Smooth muscle cell of the coronary artery (primary cell): ENCODE data around the gene ITGAD. TPM values are rescaled to one million over a fixed set of nuclear protein-coding genes. Genes with fewer than 3 reads are reported as not detected.

Experiments used
- total RNA-seq: library from RNA; depleted of rRNA; stranded (reverse); fragments of >200 nt; gene quantifications from 2 replicates; pipeline ENCODE4 v1.2.3, GENCODE V29; 2014; ENCODE audit warnings: low replicate concordance

The ITGAD gene
- not detected in 2 replicates for total RNA-seq

DNA sequence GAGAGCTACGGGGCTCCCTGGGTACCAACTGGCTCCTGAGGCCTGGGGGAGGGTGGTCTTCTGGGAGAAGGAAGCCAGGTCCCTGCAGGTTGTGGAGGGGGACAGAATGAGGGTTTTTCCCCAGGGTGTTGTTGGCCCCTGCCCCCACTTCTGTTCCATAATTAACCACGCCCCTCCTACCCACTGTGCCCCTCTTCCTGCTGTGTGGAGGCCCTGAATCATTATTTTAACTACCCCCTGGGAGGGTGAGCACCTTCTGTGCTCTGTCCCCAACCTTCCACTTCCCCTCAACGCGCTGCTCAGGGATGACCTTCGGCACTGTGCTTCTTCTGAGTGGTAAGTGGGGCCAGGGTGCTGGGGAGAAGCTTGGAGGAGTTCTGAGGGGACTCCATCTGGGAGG, at the start of gene ITGAD:
ITGAD (plus strand) TSS at position 280 of the 400 bp plus-strand sequence; CDS start at position 306, 26 bp downstream.

GRCh38 chr16:31354394-31355291, 38.5 kb upstream of the ITGAD start, which contains the start of gene ITGAX:
TSS of gene ITGAX (plus strand) at chr16:31355176. CDS start at chr16:31355255, 79 bp downstream.

DNA sequence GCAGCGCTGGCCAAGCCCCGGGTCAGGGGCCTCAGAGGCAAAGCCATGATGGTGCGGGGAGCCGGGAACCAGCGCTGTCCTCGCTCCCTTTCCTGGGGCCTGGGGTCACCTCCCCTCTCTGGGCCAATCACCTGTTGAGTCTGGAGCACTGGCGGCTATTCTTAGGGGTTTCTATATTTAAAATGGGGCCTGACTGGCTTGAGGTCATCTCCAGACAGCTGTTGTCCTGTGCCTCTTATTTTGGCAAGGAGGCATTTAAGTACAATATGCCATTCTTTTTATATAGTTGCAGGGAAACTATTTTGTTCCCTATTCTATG, 35.1 kb downstream of the ITGAD start, which contains the start of gene COX6A2:
COX6A2 (minus strand) TSS at position 82 of the 319 bp plus-strand sequence; CDS start at position 47, 35 bp downstream.

GRCh38 chr16:31458844-31459686, 65.9 kb downstream of the ITGAD start, which contains the start of gene ARMC5:
TSS of gene ARMC5 (plus strand) at chr16:31459501. CDS start at chr16:31459525, 24 bp downstream.

DNA sequence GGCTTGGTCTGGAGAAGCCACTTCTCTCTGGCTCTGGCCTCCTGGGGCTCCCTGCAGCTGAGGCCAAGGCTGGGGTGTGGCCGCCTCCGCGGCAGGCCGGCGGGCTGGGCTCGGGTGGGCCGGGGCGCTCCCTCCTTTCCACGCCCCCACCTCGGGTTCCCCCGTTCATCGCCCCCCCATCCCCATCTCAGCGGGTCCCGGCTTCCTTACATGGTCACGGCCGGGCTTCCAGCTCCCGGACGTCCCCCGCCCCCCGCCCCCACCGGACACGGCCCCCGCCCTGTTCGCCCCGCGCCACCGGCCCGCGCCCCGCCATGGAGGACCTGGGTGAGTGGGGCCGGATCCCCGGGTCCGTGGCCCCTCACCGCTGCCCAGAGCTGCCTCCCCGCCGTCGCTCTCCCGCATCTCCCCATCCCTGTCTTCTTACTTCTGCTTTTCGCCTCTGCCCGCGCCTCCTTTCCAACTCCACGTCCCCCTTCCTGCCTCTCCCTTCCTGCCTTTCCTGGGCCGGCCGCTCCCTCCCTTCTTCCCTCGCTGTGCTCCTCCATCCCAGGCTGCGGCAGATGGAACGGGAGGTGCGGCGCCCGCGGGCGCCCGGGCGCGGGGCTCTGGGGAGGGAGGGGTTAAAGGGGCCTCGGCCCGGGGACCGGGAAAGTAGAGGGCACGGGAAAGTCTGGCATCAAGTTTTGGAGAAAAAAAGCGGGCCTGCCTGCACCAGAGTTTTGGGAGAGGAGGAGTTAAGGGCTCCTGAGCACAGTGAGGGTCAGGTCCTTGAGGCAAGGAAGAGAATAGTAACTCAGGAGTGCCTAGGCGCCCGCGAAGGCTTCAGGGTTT, 79.0 kb downstream of the ITGAD start, which contains the start of gene TGFB1I1:
TGFB1I1 (plus strand) TSS at position 278 of the 834 bp plus-strand sequence; CDS start at position 315, 37 bp downstream.

Other genes with a start within 250 kb of the ITGAD start
- gene PRSS36, start 243.3 kb upstream of the ITGAD start, total RNA-seq = 0.45 TPM in 1 of 2 replicates, not detected in the other
- gene FUS, start 213.2 kb upstream of the ITGAD start, total RNA-seq = 25.2 and 35.3 TPM in 2 replicates
- gene PYCARD, start 190.6 kb upstream of the ITGAD start, total RNA-seq = 43.5 and 69.2 TPM in 2 replicates
- gene TRIM72, start 179.2 kb upstream of the ITGAD start, total RNA-seq = under 0.01 TPM in 1 of 2 replicates, not detected in the other
- gene PYDC1, start 176.2 kb upstream of the ITGAD start, total RNA-seq = not detected in 2 replicates
- gene ITGAM, start 133.4 kb upstream of the ITGAD start, total RNA-seq = not detected in 2 replicates
- under 0.01 TPM in 1 of 2 replicates, not detected in the other for gene ITGAX, start 38.2 kb upstream of the ITGAD start, total RNA-seq
- not detected in 2 replicates for gene COX6A2, start 35.0 kb downstream of the ITGAD start, total RNA-seq
- 0.15 and 0.23 TPM in 2 replicates for gene ZNF843, start 49.5 kb downstream of the ITGAD start, total RNA-seq
- gene ARMC5, start 66.2 kb downstream of the ITGAD start, total RNA-seq = 5.1 and 7.7 TPM in 2 replicates
- 3.3 and 30.2 TPM in 2 replicates for gene TGFB1I1, start 78.8 kb downstream of the ITGAD start, total RNA-seq
- gene SLC5A2, start 89.8 kb downstream of the ITGAD start, total RNA-seq = under 0.01 and 0.15 TPM in 2 replicates
- 33.7 and 44.5 TPM in 2 replicates for gene RUSF1, start 115.1 kb downstream of the ITGAD start, total RNA-seq
- gene AHSP, start 134.6 kb downstream of the ITGAD start, total RNA-seq = not detected in 2 replicates